Rectal smooth muscle tissue (tissue), 1 donor: ENCODE results near the gene FIBP.
A peak's percentile ranks its signal among the peaks of the same experiment; 100 is the strongest.

Experiments used
- H3K27ac ChIP-seq: one replicate; pipeline ENCODE4 v1.7.0; 2013; ENCODE audit warnings: low read depth, low read length, inconsistent platforms
- H3K27me3 ChIP-seq: one replicate; pipeline ENCODE4 v1.7.0; 2013; ENCODE audit warnings: low read length; ENCODE audit not compliant: control insufficient read depth, insufficient read depth
- H3K36me3 ChIP-seq: one replicate; pipeline ENCODE4 v1.7.0; 2013; ENCODE audit warnings: low read length; ENCODE audit not compliant: control insufficient read depth, insufficient read depth
- H3K4me1 ChIP-seq: one replicate; pipeline ENCODE4 v1.7.0; 2013; ENCODE audit warnings: low read length; ENCODE audit not compliant: control insufficient read depth, insufficient read depth
- H3K4me3 ChIP-seq: one replicate; pipeline ENCODE4 v1.7.0; 2013; ENCODE audit warnings: low read length
- H3K9ac ChIP-seq: one replicate; pipeline ENCODE4 v1.7.0; 2013; ENCODE audit warnings: low read length

Gene FIBP

DNA sequence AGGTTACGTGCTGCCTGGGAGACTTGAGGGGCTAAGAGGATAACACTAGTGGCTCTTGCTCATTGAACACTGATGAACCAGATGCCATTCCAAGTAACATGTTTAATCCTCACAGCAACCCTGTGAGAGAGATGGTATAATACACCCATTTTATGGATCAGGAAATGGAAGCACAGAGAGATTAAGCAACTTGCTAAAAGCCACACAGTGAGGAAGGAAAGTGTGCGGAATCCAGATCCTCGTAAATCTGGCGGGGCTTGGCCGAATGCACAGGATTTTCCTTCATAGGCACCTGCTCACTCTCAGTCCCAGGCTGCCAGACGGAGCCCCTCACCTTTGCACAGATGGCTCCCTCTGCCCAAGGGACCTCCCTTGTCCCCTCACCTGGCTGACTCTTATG lies 19.6 kb upstream of the FIBP start:
- H3K27ac ChIP-seq, result no peak overlapping the region
- H3K9ac ChIP-seq, result no peak overlapping the region
- H3K36me3 ChIP-seq, result no peaks in the 10 kb centered on the region
- peaks cover 5% of the 10 kb centered on the region for H3K4me1 ChIP-seq
- H3K4me3 ChIP-seq, result no peak overlapping the region
- no peaks in the 10 kb centered on the region for H3K27me3 ChIP-seq

DNA sequence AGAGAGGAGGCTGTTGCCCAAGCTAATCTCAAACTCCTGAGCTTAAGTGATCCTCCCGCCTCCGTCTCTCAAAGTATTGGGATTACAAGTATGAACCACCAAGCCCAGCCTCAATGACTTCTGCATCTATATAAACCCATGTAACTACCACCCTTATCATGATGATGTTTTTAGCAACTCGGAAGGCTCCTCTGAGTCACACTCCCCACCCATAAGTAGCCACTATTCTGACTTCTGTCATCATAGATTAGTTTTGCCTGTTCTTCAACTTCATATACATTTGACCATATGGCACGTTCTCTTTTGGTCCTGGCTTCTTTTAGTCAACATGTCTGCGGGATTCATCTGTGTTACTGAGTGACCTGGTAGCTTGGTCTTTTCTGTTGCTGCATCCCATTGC lies 18.3 kb upstream of the FIBP start:
- Histone ChIP-seq H3K27me3 (no peaks in the 10 kb centered on the region), H3K27ac (no peak overlapping the region), H3K4me1 (peaks cover 2% of the 10 kb centered on the region), H3K4me3 (no peak overlapping the region), H3K9ac (no peak overlapping the region), H3K36me3 (no peaks in the 10 kb centered on the region)

DNA sequence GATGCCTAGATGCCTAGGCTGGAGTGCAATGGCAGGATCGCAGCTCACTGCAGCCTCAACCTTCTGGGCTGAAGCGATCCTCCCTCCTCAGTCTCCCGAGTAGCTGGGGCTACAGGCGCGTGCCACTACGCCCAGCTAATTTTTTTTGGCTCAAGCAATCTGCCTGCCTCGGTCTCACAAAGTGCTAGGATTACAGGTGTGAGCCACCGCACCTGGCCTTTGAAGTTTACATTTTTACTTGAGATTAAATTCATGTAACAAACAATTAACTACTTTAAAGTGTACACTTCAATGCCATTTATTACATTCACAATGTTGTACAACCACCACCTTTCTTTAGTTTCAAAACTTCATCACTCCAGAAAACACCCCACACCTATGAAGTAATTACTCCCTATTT lies 15.4 kb upstream of the FIBP start:
- Histone ChIP-seq H3K36me3 (no peaks in the 10 kb centered on the region), H3K4me1 (peaks cover 3% of the 10 kb centered on the region), H3K4me3 (no peak overlapping the region), H3K9ac (no peak overlapping the region), H3K27me3 (peaks cover 9% of the 10 kb centered on the region), H3K27ac (no peak overlapping the region)

DNA sequence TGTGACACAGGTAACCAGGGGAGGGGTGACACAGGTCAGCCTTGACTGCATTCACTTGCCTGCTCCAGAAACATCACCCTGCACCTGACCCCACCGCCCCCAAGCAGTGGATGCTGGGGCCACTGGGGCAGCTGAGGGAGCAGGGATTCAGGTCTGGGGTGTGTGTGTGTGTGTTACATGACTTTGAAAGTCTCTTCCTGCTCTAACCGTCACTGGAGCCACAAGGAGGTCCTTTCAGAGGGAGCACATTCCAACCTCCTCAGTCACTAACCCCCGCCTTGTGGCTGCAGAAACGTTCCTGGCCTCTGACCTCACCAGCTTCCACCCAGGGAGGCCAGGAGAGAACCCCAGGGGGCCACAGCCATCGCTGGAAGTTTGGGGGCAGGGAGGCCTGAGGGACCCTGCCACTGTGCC lies 14.8 kb upstream of the FIBP start:
- Histone ChIP-seq H3K4me1 (peaks cover 3% of the 10 kb centered on the region), H3K27me3 (peaks cover 9% of the 10 kb centered on the region), H3K36me3 (no peaks in the 10 kb centered on the region), H3K9ac (no peak overlapping the region), H3K4me3 (no peak overlapping the region), H3K27ac (no peak overlapping the region)

DNA sequence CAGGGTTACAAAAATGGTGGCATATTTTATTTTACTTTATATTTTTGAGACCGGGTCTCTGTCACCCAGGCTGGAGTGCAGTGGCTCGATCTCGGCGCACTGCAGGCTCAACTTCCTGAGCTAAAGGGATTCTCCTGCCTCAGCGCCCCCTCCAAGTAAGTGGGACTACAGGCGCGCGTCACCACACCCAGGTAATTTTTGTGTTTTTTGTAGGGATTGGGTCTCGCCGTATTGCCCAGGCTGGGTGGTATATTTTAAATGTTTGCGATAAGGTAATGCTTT lies 12.6 kb upstream of the FIBP start:
- Histone ChIP-seq H3K4me1 (peaks cover 3% of the 10 kb centered on the region), H3K36me3 (no peaks in the 10 kb centered on the region), H3K9ac (no peak overlapping the region), H3K27me3 (peaks cover 9% of the 10 kb centered on the region), H3K27ac (no peak overlapping the region), H3K4me3 (peak overlapping the region; percentile 58)

DNA sequence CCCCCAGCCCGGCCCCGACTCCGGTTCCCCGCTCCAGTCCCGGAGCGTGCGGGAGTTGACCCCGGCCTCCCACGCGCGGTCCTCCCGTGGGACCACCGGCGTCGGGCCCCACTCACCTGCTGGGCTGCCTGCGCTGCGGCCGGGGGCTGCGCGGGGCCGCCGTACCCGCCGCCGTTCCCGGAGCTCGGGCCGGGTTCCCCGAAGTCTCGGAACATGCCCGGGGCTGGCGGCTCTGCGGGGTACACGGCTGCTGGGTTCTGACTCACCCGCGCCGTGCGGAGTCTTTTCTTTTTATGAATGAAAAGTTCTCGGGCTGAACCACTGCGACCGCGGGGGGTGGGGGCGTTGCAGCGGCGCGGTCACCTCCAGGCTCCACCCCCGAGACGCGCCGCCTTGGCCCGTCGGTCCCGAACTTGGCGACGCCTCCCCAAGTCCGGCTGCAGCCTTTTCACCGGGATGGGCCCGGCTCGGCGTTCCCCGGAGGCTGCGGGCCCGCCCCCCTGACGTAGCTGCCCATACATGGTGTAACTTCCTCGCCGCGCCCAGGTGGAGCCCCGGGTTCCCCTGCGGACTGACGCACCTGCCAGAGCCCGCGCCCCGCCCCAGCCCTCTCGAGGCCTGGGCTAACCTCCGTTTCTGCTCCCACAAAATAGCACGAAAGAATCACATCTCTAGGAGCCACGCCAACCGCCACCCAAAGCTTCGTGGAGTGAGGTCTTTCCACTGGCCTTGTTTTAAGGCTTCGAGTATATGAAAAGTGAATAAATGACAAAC lies 12.0 kb upstream of the FIBP start, which contains the start of gene FOSL1:
FOSL1 (minus strand) TSS at position 264 of the 774 bp plus-strand sequence; CDS start at position 215, 49 bp downstream.
- Histone ChIP-seq H3K36me3 (no peaks in the 10 kb centered on the region), H3K4me3 (peak within 1 kb of the TSS; percentile 58), H3K9ac (no peak within 1 kb of the TSS), H3K27ac (no peak within 1 kb of the TSS), H3K27me3 (peaks cover 9% of the 10 kb centered on the region), H3K4me1 (peaks cover 3% of the 10 kb centered on the region)

DNA sequence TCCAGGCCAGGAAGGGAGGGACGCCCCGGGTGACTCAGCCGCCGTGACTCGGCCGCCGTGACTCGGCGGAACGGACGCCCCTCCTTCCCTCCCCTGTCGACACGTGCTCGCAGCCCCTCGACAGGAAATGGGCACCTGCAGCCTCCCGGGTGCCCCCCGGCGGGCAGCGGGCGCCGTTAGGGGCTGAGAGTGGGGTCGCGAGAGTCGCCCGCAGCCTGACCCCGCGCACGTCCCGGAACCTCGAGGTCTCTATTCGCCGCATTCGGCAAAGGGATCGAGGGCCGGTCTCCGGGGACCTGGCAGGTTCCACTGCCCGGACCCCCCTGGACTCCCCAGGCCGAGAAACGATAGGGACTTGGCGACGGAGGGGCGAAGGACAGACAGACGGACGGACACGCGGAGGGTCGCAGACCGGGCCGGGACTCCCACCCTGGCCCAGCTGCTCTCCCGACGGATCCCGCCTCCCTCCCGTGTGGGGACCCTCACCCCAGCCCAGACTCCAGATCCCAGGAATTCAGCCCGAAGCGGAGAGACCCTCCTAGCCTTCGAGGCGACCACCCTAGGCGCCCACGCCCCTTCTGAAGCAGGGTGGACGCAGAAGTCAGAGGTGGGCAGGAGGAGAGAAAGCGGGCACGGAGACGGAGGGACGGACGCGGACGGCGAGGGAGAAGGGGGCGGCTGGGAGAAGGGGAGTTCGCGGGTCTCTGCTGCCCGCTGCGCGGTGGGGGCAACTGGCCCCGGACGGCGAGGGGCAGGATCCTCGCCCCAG lies 11.3 kb upstream of the FIBP start:
- Histone ChIP-seq H3K4me3 (peak overlapping the region; percentile 58), H3K4me1 (peaks cover 3% of the 10 kb centered on the region), H3K27ac (no peak overlapping the region), H3K36me3 (no peaks in the 10 kb centered on the region), H3K9ac (no peak overlapping the region), H3K27me3 (peaks cover 9% of the 10 kb centered on the region)

DNA sequence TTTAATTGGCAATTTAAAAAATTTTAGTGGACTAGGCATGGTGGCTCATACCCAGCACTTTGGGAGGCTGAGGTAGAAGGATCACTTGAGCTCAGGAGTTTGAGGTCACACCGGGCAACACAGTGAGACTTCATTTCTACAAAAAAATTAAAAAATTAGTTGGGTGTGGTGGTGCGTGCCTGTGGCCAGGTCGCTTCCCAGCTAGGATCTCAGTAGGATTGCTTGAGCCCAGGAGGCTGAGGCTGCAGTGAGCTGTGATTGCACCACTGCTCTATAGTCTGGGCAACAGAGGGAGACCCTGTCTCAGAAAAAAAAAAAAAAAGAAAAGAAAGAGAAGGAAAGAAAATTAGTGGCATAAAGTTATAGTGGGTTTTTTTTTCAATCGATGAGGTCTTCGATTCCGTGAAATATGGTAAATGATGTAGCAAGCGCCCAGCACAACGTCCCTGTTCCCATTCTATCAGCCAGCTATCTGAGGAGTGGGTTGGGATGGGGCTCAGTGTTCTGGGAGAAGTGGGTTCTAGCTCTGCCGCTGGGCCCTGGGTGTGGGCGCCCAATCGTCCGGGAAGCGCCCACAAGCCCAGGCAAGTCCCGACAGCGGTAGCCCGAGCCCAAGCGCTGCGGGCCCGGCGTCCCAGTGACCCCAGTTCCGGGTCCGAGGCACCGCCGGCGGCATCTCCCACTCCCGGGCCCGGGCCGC lies 10.5 kb upstream of the FIBP start:
- Histone ChIP-seq H3K4me1 (peaks cover 3% of the 10 kb centered on the region), H3K36me3 (no peaks in the 10 kb centered on the region), H3K27ac (no peak overlapping the region), H3K4me3 (peak overlapping the region; percentile 58), H3K9ac (no peak overlapping the region), H3K27me3 (peaks cover 9% of the 10 kb centered on the region)

DNA sequence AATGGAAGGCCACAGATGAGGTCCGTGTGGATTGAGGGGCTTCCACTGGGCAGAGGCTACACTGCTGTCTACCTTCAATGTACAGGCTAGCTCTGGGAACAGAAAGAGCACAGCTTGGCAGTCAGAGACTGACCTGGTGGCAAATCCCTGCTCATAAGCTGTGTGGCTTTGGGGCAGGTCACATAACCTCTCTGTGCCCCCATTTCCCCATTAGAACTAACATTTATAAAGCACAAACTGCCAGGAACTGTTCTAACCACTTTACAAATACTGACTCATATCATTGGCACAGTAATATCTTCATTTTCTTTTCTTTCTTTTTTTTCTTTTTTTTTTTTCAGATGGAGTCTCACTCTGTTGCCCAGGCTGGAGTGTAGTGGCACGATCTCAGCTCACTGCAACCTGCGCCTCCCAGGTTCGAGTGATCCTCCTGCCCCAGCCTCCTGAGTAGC lies 8.8 kb upstream of the FIBP start:
- Histone ChIP-seq H3K27me3 (peaks cover 9% of the 10 kb centered on the region), H3K4me3 (no peak overlapping the region), H3K27ac (no peak overlapping the region), H3K9ac (no peak overlapping the region), H3K36me3 (no peaks in the 10 kb centered on the region), H3K4me1 (peaks cover 18% of the 10 kb centered on the region)

DNA sequence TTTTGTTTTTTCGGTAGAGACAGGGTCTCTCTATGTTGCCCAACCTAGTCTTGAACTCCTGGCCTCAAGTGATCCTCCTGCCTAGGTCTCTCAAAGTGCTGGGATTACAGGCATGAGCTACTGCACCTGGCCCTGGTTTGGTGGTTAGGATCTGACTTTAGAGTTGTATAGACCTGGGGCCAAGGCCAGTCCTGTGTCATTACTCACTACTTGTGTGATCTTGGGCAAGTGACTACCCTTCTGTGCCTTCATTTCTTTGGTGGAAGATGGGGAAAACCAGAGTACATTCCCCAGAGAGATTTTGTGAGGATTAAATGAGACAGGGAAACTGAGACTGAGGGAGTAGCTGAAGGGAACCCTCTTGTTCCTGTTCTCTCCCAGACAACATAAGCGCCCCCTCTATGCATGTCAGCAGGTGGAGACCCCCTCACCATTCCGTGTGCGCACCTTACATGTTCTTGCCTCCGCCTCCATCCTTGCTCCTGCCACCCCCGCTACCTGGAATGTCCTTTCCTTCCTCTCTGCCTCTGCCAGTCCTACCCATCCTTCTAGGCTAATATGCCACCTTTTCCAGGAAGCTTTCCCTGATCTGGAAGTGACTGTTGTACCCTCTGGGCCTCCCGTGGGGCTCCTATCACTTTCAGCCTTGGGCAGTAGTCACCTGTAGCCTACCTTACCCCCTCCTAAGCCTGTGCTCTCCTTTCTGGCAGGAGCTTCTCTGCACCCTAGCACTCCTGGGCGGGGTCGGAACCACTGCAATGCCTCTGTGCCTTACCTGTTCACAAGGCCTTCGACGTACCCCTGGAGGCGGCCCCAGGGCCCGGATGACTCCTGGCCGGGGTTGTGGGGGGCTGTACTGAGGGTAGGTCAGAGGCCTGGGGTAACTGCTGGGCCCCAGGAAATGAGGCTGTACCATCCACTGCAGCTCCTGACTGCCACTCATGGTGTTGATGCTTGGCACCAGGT lies 8.0 kb upstream of the FIBP start:
- Histone ChIP-seq H3K27ac (no peak overlapping the region), H3K9ac (no peak overlapping the region), H3K4me1 (peaks cover 22% of the 10 kb centered on the region), H3K27me3 (peaks cover 9% of the 10 kb centered on the region), H3K4me3 (no peak overlapping the region), H3K36me3 (no peaks in the 10 kb centered on the region)

DNA sequence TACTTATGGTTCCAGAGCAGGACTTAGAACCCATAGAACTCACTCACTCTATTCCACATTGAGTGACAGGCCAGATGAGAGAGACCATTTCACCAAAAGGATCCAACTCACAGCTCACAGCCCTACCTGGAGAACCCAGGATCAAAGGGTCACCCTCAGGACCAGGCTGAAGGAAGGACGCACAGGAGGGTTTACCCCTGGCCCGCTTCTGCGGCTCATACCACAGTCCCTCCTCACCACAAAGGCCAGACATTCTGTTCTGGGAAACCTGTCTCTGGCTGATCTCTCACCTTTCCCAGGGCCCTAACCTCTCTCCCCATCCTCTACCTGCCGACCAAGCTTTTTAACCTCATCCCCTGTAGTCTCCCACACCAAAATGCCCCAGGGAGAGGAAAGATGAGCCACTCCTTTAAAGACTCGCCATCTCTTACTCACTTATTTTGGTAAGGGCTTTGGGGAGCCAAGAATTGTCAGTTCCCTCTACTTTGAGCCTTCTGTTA lies 7.3 kb upstream of the FIBP start:
- H3K4me3 ChIP-seq, result no peak overlapping the region
- no peak overlapping the region for H3K9ac ChIP-seq
- H3K4me1 ChIP-seq, result peaks cover 22% of the 10 kb centered on the region
- no peak overlapping the region for H3K27ac ChIP-seq
- no peaks in the 10 kb centered on the region for H3K36me3 ChIP-seq
- peaks cover 9% of the 10 kb centered on the region for H3K27me3 ChIP-seq
